ENCODE measurements around the gene EIF3F.

EIF3F gene

GRCh38 chr11:8017894-8018483 lies 30.9 kb downstream of the EIF3F start:
- TF ChIP-seq REST (IDR thresholded peaks at IDR 0.05; ENCODE audit: low read depth) (no peak), TEAD4 (IDR thresholded peaks at IDR 0.05) (no peak), YY1 (IDR thresholded peaks at IDR 0.05; ENCODE audit: low read depth) (no peak), EGR1 (IDR thresholded peaks at IDR 0.05) (no peak), RAD21 (IDR thresholded peaks at IDR 0.05; ENCODE audit: low read depth) (no peak), ZBTB7A (IDR thresholded peaks at IDR 0.05; ENCODE audit: low read depth) (no peak), USF1 (IDR thresholded peaks at IDR 0.05) (no peak), FOXM1 (IDR thresholded peaks at IDR 0.05; ENCODE audit: borderline replicate concordance, low read depth) (no peak), EP300 (IDR thresholded peaks at IDR 0.05; ENCODE audit: borderline replicate concordance) (no peak)

GRCh38 chr11:8018484-8019313 lies 31.6 kb downstream of the EIF3F start:
- no peak for TF ChIP-seq USF1 (IDR thresholded peaks at IDR 0.05)
- no peak for TF ChIP-seq EP300 (IDR thresholded peaks at IDR 0.05; ENCODE audit: borderline replicate concordance)
- TF ChIP-seq REST (IDR thresholded peaks at IDR 0.05; ENCODE audit: low read depth), result no peak
- TF ChIP-seq TEAD4 (IDR thresholded peaks at IDR 0.05), result no peak
- TF ChIP-seq YY1 (IDR thresholded peaks at IDR 0.05; ENCODE audit: low read depth), result no peak
- TF ChIP-seq RAD21 (IDR thresholded peaks at IDR 0.05; ENCODE audit: low read depth), result no peak
- TF ChIP-seq CREB1 (IDR thresholded peaks at IDR 0.05; ENCODE audit: low read depth), result no peak
- no peak for TF ChIP-seq MAX (IDR thresholded peaks at IDR 0.05)
- TF ChIP-seq EGR1 (IDR thresholded peaks at IDR 0.05), result no peak
- TF ChIP-seq CEBPB (IDR thresholded peaks at IDR 0.05), result no peak
- TF ChIP-seq NFIC (IDR thresholded peaks at IDR 0.05), result no peak
- TF ChIP-seq TAF1 (IDR thresholded peaks at IDR 0.05; ENCODE audit: low read depth), result no peak
- no peak for TF ChIP-seq ZBTB7A (IDR thresholded peaks at IDR 0.05; ENCODE audit: low read depth)
- no peak for TF ChIP-seq FOXM1 (IDR thresholded peaks at IDR 0.05; ENCODE audit: borderline replicate concordance, low read depth)
- no peak for TF ChIP-seq TCF12 (IDR thresholded peaks at IDR 0.05; ENCODE audit: low read depth)

GRCh38 chr11:8019314-8020243 lies 32.4 kb downstream of the EIF3F start:
- no peak for TF ChIP-seq TCF12 (IDR thresholded peaks at IDR 0.05; ENCODE audit: low read depth)
- no peak for TF ChIP-seq USF1 (IDR thresholded peaks at IDR 0.05)
- TF ChIP-seq MAX (IDR thresholded peaks at IDR 0.05), result no peak
- TF ChIP-seq REST (IDR thresholded peaks at IDR 0.05; ENCODE audit: low read depth), result no peak
- TF ChIP-seq CEBPB (IDR thresholded peaks at IDR 0.05), result no peak
- no peak for TF ChIP-seq NFIC (IDR thresholded peaks at IDR 0.05)
- no peak for TF ChIP-seq FOXM1 (IDR thresholded peaks at IDR 0.05; ENCODE audit: borderline replicate concordance, low read depth)
- TF ChIP-seq CREB1 (IDR thresholded peaks at IDR 0.05; ENCODE audit: low read depth), result no peak
